LNCAP (cell line): ENCODE results near the gene KRT38.
A peak's percentile ranks its signal among the peaks of the same experiment; 100 is the strongest.

Source experiments
- CTCF ChIP-seq: fragments of 450-650 bp; IDR thresholded peaks from 2 replicates; pipeline ENCODE4 v1.5.1; 2017; ENCODE audit warnings: mild to moderate bottlenecking

KRT38 gene

GRCh38 chr17:41440531-41441033 lies at the start of gene KRT38:
KRT38 (minus strand) TSS chr17:41440983; CDS start chr17:41440921, 62 bp downstream.
- TF ChIP-seq CTCF, result no peak

- no peak for TF ChIP-seq CTCF
These were observed 48.7 kb upstream of the KRT38 start, which contains the start of gene KRT36 for GRCh38 chr17:41489531-41489930. KRT36 (minus strand) TSS chr17:41489910; CDS start chr17:41489864, 46 bp downstream.

GRCh38 chr17:41486809-41487530 lies 46.2 kb upstream of the KRT38 start:
- peak; percentile 61 for TF ChIP-seq CTCF

- TF ChIP-seq CTCF, result no peak
These were observed 45.5 kb upstream of the KRT38 start for GRCh38 chr17:41486316-41486715.

GRCh38 chr17:41484920-41485904 lies 44.4 kb upstream of the KRT38 start:
- TF ChIP-seq CTCF, result no peak

- no peak for TF ChIP-seq CTCF
These were observed 43.4 kb upstream of the KRT38 start for GRCh38 chr17:41483991-41484826.

- TF ChIP-seq CTCF, result no peak
These were observed 42.7 kb upstream of the KRT38 start for GRCh38 chr17:41483531-41483930.
